Measurements from ENCODE around the gene CEP89.
"Not testable (repeated sequence)": the region's sequence is repeated elsewhere in the genome, so short reads cannot be mapped to it uniquely, and the experiment has no call there.

CEP89 gene

DNA sequence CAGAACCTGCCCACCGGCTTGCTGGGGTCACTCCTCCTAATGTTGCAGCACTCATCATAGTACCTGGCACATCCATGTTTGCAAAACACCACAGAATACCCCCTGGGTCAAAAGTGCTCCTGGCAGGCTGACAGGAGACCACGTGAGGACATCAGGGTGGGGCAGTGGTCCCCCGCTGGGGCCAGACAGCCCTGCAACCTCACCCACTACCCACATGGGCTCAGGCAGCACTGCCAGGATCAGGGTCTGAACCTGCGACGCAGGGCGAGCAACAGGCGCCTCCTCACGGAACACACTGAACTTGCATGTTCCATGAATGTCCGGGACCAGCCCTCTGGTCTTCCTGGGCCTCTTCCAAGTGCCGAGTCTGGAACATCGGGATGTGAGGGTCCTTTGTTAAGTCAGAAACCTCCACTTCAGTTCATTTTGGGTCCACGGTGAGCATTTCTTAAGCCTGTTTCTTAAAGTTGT is 100.7 kb downstream of the CEP89 start:
- H3K27ac ChIP-seq (ENCODE audit: low read length): no peak overlapping the region
- H3K4me1 ChIP-seq (ENCODE audit: low read length): no peaks in the 10 kb centered on the region
- no peak overlapping the region for H2AFZ ChIP-seq (ENCODE audit: low read depth, low read length)
- H3K4me2 ChIP-seq (ENCODE audit: low read length): no peak overlapping the region
- H3K4me3 ChIP-seq (ENCODE audit: low read length): no peak overlapping the region
- TF ChIP-seq EZH2phosphoT487 (IDR thresholded peaks at IDR 0.05; ENCODE audit: low read depth) (no peak), CTCF (IDR thresholded peaks at IDR 0.05; ENCODE audit: low read depth, low read length) (no peak)
- no peaks in the 10 kb centered on the region for H3K79me2 ChIP-seq (ENCODE audit: low read length)
- H3K36me3 ChIP-seq (replicated peaks; ENCODE audit: low read depth, low read length): no peaks in the 10 kb centered on the region
- H3K9ac ChIP-seq (ENCODE audit: low read length): no peak overlapping the region
- no peaks in the 10 kb centered on the region for H3K27me3 ChIP-seq (ENCODE audit: low read depth, low read length)
- no peaks in the 10 kb centered on the region for H4K20me1 ChIP-seq (ENCODE audit: insufficient read depth, low read length)
- no peaks in the 10 kb centered on the region for H3K9me3 ChIP-seq (ENCODE audit: insufficient read depth, low read length)

- TF ChIP-seq CTCF (IDR thresholded peaks at IDR 0.05; ENCODE audit: low read depth, low read length) (no peak), EZH2phosphoT487 (IDR thresholded peaks at IDR 0.05; ENCODE audit: low read depth) (no peak)
- H3K4me3 ChIP-seq (ENCODE audit: low read length): no peak overlapping the region
- no peaks in the 10 kb centered on the region for H3K4me1 ChIP-seq (ENCODE audit: low read length)
- H3K79me2 ChIP-seq (ENCODE audit: low read length): no peaks in the 10 kb centered on the region
- no peaks in the 10 kb centered on the region for H3K36me3 ChIP-seq (replicated peaks; ENCODE audit: low read depth, low read length)
- no peak overlapping the region for H2AFZ ChIP-seq (ENCODE audit: low read depth, low read length)
- H3K4me2 ChIP-seq (ENCODE audit: low read length): no peak overlapping the region
- H3K27me3 ChIP-seq (ENCODE audit: low read depth, low read length): no peaks in the 10 kb centered on the region
- no peaks in the 10 kb centered on the region for H3K9me3 ChIP-seq (ENCODE audit: insufficient read depth, low read length)
- no peak overlapping the region for H3K27ac ChIP-seq (ENCODE audit: low read length)
- no peak overlapping the region for H3K9ac ChIP-seq (ENCODE audit: low read length)
- H4K20me1 ChIP-seq (ENCODE audit: insufficient read depth, low read length): no peaks in the 10 kb centered on the region
These were observed 101.7 kb downstream of the CEP89 start for GRCh38 chr19:32869966-32870573.

DNA sequence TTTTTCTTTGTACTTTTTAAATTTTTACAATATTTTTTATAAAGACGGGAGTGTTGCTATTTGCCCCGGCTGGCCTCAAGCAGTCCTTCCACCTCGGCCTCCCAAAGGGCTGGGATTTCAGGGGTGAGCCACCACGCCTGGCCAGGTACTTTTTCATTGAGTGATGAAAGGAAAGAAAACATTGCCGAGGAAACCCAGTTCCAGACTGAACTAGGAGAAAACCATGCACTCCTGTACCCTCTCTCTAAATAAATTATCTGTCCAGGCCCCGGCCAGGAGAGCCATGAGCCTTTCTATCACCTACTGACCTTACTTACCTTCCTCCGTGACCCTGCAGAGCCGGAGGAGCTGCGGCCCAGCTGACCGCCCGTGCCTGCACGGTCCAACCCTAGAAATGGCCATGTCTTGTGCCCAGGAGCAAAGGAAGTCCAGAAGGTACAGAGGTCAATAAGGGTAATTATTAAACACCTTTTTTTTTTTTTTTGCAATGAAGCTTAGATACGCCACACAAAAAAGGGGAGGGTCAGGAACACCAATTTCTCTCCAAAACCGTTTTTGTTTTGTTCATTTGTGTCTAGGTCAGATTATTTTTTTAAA is 102.3 kb downstream of the CEP89 start, which contains the start of gene SLC7A9:
Gene SLC7A9 (minus strand): TSS at position 399 of the 597 bp plus-strand sequence. CDS start 1,233 bp downstream, outside the sequence.
- Histone ChIP-seq H2AFZ (ENCODE audit: low read depth, low read length) (no peak within 1 kb of the TSS), H3K27ac (ENCODE audit: low read length) (no peak within 1 kb of the TSS), H3K27me3 (ENCODE audit: low read depth, low read length) (no peaks in the 10 kb centered on the region), H3K79me2 (ENCODE audit: low read length) (no peaks in the 10 kb centered on the region), H3K4me1 (ENCODE audit: low read length) (no peaks in the 10 kb centered on the region), H3K9me3 (ENCODE audit: insufficient read depth, low read length) (no peaks in the 10 kb centered on the region), H3K36me3 (replicated peaks; ENCODE audit: low read depth, low read length) (no peaks in the 10 kb centered on the region), H4K20me1 (ENCODE audit: insufficient read depth, low read length) (no peaks in the 10 kb centered on the region), H3K4me2 (ENCODE audit: low read length) (no peak within 1 kb of the TSS), H3K4me3 (ENCODE audit: low read length) (no peak within 1 kb of the TSS), H3K9ac (ENCODE audit: low read length) (no peak within 1 kb of the TSS)
- TF ChIP-seq EZH2phosphoT487 (IDR thresholded peaks at IDR 0.05; ENCODE audit: low read depth): no peak

DNA sequence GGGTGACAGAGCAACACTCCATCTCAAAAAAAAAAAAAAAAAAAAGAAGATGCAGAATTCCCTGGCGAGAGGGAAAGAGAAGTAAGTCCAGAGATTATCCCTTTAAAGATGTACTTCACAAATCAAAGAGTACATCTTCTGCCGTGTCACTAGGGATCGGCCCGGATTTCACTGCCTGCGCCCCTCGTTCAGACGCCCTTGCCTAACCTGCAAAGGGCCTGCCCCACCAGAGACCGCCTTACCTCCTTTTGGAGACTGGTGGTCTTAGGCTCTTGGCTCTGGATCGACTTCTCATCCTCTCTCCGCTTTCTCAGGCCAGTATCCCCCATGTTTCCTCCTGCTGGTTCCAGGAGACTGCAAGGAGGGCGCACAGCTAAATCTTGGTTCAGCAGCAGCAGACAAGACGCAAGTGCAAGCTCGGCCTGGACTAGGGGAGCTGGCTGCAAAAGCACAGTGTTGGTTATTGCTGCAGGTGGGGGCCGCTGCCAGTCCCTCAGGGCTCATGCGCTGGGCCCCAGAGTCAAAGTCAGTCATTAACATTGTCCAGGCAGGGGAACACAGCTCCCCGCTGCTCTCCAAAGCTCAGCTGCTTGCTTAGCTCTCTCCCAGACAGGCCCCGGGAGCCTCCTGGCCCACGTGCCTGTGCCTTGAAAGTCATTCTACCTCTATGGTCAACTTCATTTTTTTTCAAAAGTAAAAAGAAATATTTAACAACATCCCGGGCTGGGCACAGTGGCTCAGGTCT is 103.4 kb downstream of the CEP89 start:
- no peak overlapping the region for H2AFZ ChIP-seq (ENCODE audit: low read depth, low read length)
- no peak overlapping the region for H3K9ac ChIP-seq (ENCODE audit: low read length)

GRCh38 chr19:32867436-32867835 is 104.3 kb downstream of the CEP89 start:
- not testable (repeated sequence) for H3K9me3 ChIP-seq (ENCODE audit: insufficient read depth, low read length); H4K20me1 ChIP-seq (ENCODE audit: insufficient read depth, low read length); H3K4me2 ChIP-seq (ENCODE audit: low read length); H3K27me3 ChIP-seq (ENCODE audit: low read depth, low read length); H3K79me2 ChIP-seq (ENCODE audit: low read length); H3K27ac ChIP-seq (ENCODE audit: low read length); H2AFZ ChIP-seq (ENCODE audit: low read depth, low read length); H3K4me3 ChIP-seq (ENCODE audit: low read length); H3K36me3 ChIP-seq (replicated peaks; ENCODE audit: low read depth, low read length); H3K9ac ChIP-seq (ENCODE audit: low read length); H3K4me1 ChIP-seq (ENCODE audit: low read length)

More for the DNA sequence above, 103.4 kb downstream of the CEP89 start:
- H3K27ac ChIP-seq (ENCODE audit: low read length): no peak overlapping the region
- no peaks in the 10 kb centered on the region for H3K79me2 ChIP-seq (ENCODE audit: low read length)
- no peaks in the 10 kb centered on the region for H3K36me3 ChIP-seq (replicated peaks; ENCODE audit: low read depth, low read length)
- H3K9me3 ChIP-seq (ENCODE audit: insufficient read depth, low read length): no peaks in the 10 kb centered on the region
- no peak for TF ChIP-seq CTCF (IDR thresholded peaks at IDR 0.05; ENCODE audit: low read depth, low read length)
- no peak for TF ChIP-seq EZH2phosphoT487 (IDR thresholded peaks at IDR 0.05; ENCODE audit: low read depth)
- H3K4me2 ChIP-seq (ENCODE audit: low read length): no peak overlapping the region
- no peaks in the 10 kb centered on the region for H4K20me1 ChIP-seq (ENCODE audit: insufficient read depth, low read length)
- H3K27me3 ChIP-seq (ENCODE audit: low read depth, low read length): no peaks in the 10 kb centered on the region
- no peak overlapping the region for H3K4me3 ChIP-seq (ENCODE audit: low read length)
- no peaks in the 10 kb centered on the region for H3K4me1 ChIP-seq (ENCODE audit: low read length)

All from OCI-LY3 (cell line).